Fibroblast of villous mesenchyme (primary cell): Measurements from ENCODE around the gene USP6NL. TPM values are rescaled to one million over a fixed set of nuclear protein-coding genes. Genes with fewer than 3 reads are reported as not detected.

Source experiments
- DNase-seq: peaks from one replicate; pipeline ENCODE4 v3.0.0-alpha.2; 2010; ENCODE audit warnings: low read depth
- H3K4me3 ChIP-seq: 2 replicates; pipeline ENCODE4 v1.5.1; 2011; ENCODE audit warnings: low read depth, mild to moderate bottlenecking, low read length
- CTCF ChIP-seq: IDR thresholded peaks from 2 replicates; pipeline ENCODE4 v1.5.1; 2012; ENCODE audit warnings: low read depth, mild to moderate bottlenecking, low read length; ENCODE audit not compliant: insufficient read depth
- total RNA-seq: library from RNA; depleted of rRNA; stranded (reverse); fragments of >200 nt; gene quantifications from 2 replicates; pipeline ENCODE4 v1.2.3, GENCODE V29; 2012

The USP6NL gene
- total RNA-seq, 1 donor: 12.5 TPM

DNA sequence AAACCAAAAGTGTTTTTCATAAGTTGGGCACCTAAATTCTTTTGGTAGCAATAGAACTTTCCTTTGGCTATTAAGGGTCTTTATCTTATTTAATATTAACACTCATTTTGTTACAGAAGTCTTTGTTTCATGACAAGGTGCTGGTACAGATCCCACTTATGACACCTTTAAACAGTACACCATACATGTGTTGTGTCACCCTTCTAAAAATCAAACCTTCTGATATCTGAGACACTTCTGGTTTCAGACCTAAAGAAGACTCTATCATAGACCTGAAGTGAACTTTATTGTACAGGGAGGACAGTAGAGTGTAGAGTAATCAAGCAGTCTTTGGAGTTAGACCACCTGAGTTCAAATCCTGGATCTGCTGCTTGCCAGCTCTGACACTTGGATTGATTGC lies 5.8 kb upstream of the USP6NL start:
- no peak for TF ChIP-seq CTCF
- no peak overlapping the region for H3K4me3 ChIP-seq
- DNase-seq: no peak

GRCh38 chr10:11616021-11616420 lies 4.6 kb upstream of the USP6NL start:
- no peak overlapping the region for H3K4me3 ChIP-seq
- no peak for TF ChIP-seq CTCF
- peak; percentile 39 for DNase-seq

GRCh38 chr10:11615396-11615795 lies 3.9 kb upstream of the USP6NL start:
- no peak for DNase-seq
- no peak for TF ChIP-seq CTCF
- no peak overlapping the region for H3K4me3 ChIP-seq

DNA sequence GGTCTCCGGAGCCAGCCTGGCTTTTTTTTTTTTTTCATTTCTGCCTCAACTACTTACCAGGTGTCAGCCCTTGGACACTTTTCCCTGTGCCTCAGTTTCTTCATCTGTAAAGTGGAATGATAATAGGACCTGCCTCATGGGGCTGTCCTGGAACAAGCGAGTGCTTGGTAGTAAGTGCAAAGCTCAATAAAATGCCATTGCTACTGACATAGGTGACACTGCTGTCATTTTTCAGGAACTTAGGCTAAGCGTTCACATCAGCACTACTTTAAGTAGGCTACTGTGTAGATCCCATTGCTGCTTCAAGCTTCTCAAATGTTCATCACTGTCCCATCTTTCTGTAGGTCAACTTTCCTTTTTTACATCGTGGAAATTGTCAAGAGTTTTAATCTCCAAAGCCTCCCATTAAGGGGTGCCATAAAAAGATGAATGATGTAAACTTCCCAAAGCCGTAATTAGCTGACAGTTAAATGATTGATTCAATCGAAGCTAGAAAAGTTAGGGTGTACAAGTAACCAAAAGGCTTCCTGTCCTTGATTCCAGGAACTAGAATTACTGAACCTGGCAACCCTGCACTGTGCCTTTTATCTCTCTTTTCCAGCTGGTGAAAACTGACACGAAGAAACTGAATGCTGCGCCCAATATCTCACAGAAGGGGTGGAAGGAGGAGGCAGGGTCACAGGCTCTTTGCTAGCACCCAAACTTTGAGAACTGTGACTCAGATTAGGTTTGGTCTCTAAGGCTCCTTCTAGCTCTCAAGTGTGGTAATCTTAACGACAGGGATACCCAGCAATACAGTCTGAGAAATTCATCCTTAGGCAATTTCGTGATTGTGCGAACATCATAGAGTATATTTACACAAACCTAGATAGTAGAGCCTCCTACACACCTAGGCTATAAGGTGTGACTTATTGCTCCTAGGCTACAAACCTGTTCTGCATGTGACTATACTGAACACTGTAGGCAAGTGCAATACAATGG lies 861 bp upstream of the USP6NL start:
- no peak for TF ChIP-seq CTCF
- peak; percentile 24 for DNase-seq
- peak overlapping the region; percentile 75 for H3K4me3 ChIP-seq

- peak; percentile 52 for DNase-seq
- no peak for TF ChIP-seq CTCF
These were observed 613 bp downstream of the USP6NL start for GRCh38 chr10:11610826-11611247.

GRCh38 chr10:11610166-11610825 lies 1.2 kb downstream of the USP6NL start:
- no peak for DNase-seq
- peak overlapping the region; percentile 75 for H3K4me3 ChIP-seq
- no peak for TF ChIP-seq CTCF

More at GRCh38 chr10:11610826-11611247, 613 bp downstream of the USP6NL start:
- H3K4me3 ChIP-seq: peak overlapping the region; percentile 75
